ENCODE results near the gene CSRP3. TPM values are rescaled to one million over a fixed set of nuclear protein-coding genes. Genes with fewer than 3 reads are reported as not detected.

Gene CSRP3
- total RNA-seq (not detected), polyA plus RNA-seq (ENCODE audit: insufficient read depth, low read depth, low replicate concordance) (not detected)
- long read RNA-seq, donor 1 = 0 reads
- long read RNA-seq, donor 2 = 0 reads
- long read RNA-seq, donor 3 = 0 reads
- long read RNA-seq, donor 4, partial matches to known transcripts = 0 of 1 reads
- long read RNA-seq, donor 4, other reads (novel, unspliced or antisense) = 0 of 1 reads
- long read RNA-seq, donor 5 = 0 reads
- long read RNA-seq, donor 6, partial matches to known transcripts = 0 of 2 reads
- long read RNA-seq, donor 6, other reads (novel, unspliced or antisense) = 0 of 2 reads
- long read RNA-seq, donor 7 = 0 reads
- long read RNA-seq, donor 8 = 0 reads
- long read RNA-seq, donor 9 = 0 reads
- long read RNA-seq, donor 10 = 0 reads

- FAIRE-seq (no peak), DNase-seq (no peak)
- no peak for TF ChIP-seq CTCF (IDR thresholded peaks at IDR 0.05; ENCODE audit: borderline replicate concordance, extremely low read depth, insufficient read depth)
- Histone ChIP-seq H3K4me1 (ENCODE audit: control insufficient read depth in 2 of 3, insufficient read depth in 2 of 3, low read depth in 1 of 3, low read length in 3 of 3) (no peaks in the 10 kb centered on the region), H3K4me3 (ENCODE audit: low read length in 3 of 3) (no peak within 1 kb of the TSS), H3K27ac (ENCODE audit: low read depth in 2 of 2, low read length in 2 of 2) (no peak within 1 kb of the TSS), H3K27me3 (ENCODE audit: control insufficient read depth, insufficient read depth, low read length) (no peaks in the 10 kb centered on the region), H3K9me3 (ENCODE audit: control insufficient read depth in 2 of 3, insufficient read depth in 1 of 3, low read length in 3 of 3) (no peaks in the 10 kb centered on the region), H3K9ac (ENCODE audit: low read length in 3 of 3) (no peak within 1 kb of the TSS), H3K36me3 (ENCODE audit: control insufficient read depth in 2 of 3, insufficient read depth in 3 of 3, low read length in 3 of 3) (no peaks in the 10 kb centered on the region)
- intact Hi-C loops (cut with DNase I) = no loop called here
These were observed at the start of gene CSRP3 for GRCh38 chr11:19201737-19202605. Gene CSRP3 (minus strand): TSS chr11:19201983. CDS start chr11:19192448, 9,535 bp downstream.

- FAIRE-seq = no peak
These were observed 49.8 kb upstream of the CSRP3 start for GRCh38 chr11:19251577-19251976.

GRCh38 chr11:19246816-19247215, 45.0 kb upstream of the CSRP3 start:
- H3K4me1 ChIP-seq (ENCODE audit: control insufficient read depth in 2 of 3, insufficient read depth in 2 of 3, low read depth in 1 of 3, low read length in 3 of 3) = peaks cover 0 to 3% (median 0%) of the 10 kb centered on the region in 3 donors
- H3K36me3 ChIP-seq (ENCODE audit: control insufficient read depth in 2 of 3, insufficient read depth in 3 of 3, low read length in 3 of 3) = no peaks in the 10 kb centered on the region
- no peak for DNase-seq
- TF ChIP-seq CTCF (IDR thresholded peaks at IDR 0.05; ENCODE audit: borderline replicate concordance, extremely low read depth, insufficient read depth) = no peak
- no peak overlapping the region for H3K27ac ChIP-seq (ENCODE audit: low read depth in 2 of 2, low read length in 2 of 2)
- intact Hi-C loops (cut with DNase I) = no loop called here
- H3K9me3 ChIP-seq (ENCODE audit: control insufficient read depth in 2 of 3, insufficient read depth in 1 of 3, low read length in 3 of 3) = peaks cover 0 to 2% (median 0%) of the 10 kb centered on the region in 3 donors
- H3K4me3 ChIP-seq (ENCODE audit: low read length in 3 of 3) = no peak overlapping the region
- FAIRE-seq = no peak
- peaks cover 12% of the 10 kb centered on the region for H3K27me3 ChIP-seq (ENCODE audit: control insufficient read depth, insufficient read depth, low read length)
- H3K9ac ChIP-seq (ENCODE audit: low read length in 3 of 3) = no peak overlapping the region

More at GRCh38 chr11:19251577-19251976, 49.8 kb upstream of the CSRP3 start:
- no peak for DNase-seq
- no peak overlapping the region for H3K9ac ChIP-seq (ENCODE audit: low read length in 3 of 3)
- no peak overlapping the region for H3K4me3 ChIP-seq (ENCODE audit: low read length in 3 of 3)
- H3K36me3 ChIP-seq (ENCODE audit: control insufficient read depth in 2 of 3, insufficient read depth in 3 of 3, low read length in 3 of 3) = no peaks in the 10 kb centered on the region
- H3K4me1 ChIP-seq (ENCODE audit: control insufficient read depth in 2 of 3, insufficient read depth in 2 of 3, low read depth in 1 of 3, low read length in 3 of 3) = no peaks in the 10 kb centered on the region
- no peaks in the 10 kb centered on the region for H3K27me3 ChIP-seq (ENCODE audit: control insufficient read depth, insufficient read depth, low read length)
- H3K9me3 ChIP-seq (ENCODE audit: control insufficient read depth in 2 of 3, insufficient read depth in 1 of 3, low read length in 3 of 3) = peaks cover 0 to 2% (median 0%) of the 10 kb centered on the region in 3 donors
- no peak for TF ChIP-seq CTCF (IDR thresholded peaks at IDR 0.05; ENCODE audit: borderline replicate concordance, extremely low read depth, insufficient read depth)
- no peak overlapping the region for H3K27ac ChIP-seq (ENCODE audit: low read depth in 2 of 2, low read length in 2 of 2)
- intact Hi-C loops (cut with DNase I) = no loop called here
